Endodermal cell (in vitro differentiated cells): ENCODE measurements around the gene CEACAM18. TPM values are rescaled to one million over a fixed set of nuclear protein-coding genes. Genes with fewer than 3 reads are reported as not detected.
"Not testable (repeated sequence)": the region's sequence is repeated elsewhere in the genome, so short reads cannot be mapped to it uniquely, and the experiment has no call there.

Source experiments
- DNase-seq: peaks from one replicate; pipeline ENCODE4 v3.0.0-alpha.2; 2017
- H3K27ac ChIP-seq: 2 replicates; pipeline ENCODE4 v1.5.1; 2013; ENCODE audit warnings: mild to moderate bottlenecking, low read depth, low read length, moderate library complexity
- H3K27me3 ChIP-seq: 2 replicates; pipeline ENCODE4 v1.6.1; 2013; ENCODE audit warnings: mild to moderate bottlenecking, low read length, moderate library complexity; ENCODE audit not compliant: insufficient read depth, control insufficient read depth, poor library complexity, severe bottlenecking
- H3K36me3 ChIP-seq: 2 replicates; pipeline ENCODE4 v1.7.0; 2013; ENCODE audit warnings: mild to moderate bottlenecking, low read length, moderate library complexity; ENCODE audit not compliant: control insufficient read depth, insufficient read depth
- H3K4me1 ChIP-seq: one replicate; pipeline ENCODE4 v1.7.0; 2013; ENCODE audit warnings: low read length; ENCODE audit not compliant: control insufficient read depth, insufficient read depth
- H3K4me3 ChIP-seq: 2 replicates; pipeline ENCODE4 v1.5.1; 2013; ENCODE audit warnings: mild to moderate bottlenecking, low read length, moderate library complexity
- H3K9ac ChIP-seq: 2 replicates; pipeline ENCODE4 v1.6.1; 2013; ENCODE audit warnings: mild to moderate bottlenecking, low read length, moderate library complexity; ENCODE audit not compliant: poor library complexity, severe bottlenecking; ENCODE audit errors: extremely low read depth
- H3K9me3 ChIP-seq: 2 replicates; pipeline ENCODE4 v1.6.1; 2013; ENCODE audit warnings: mild to moderate bottlenecking, low read length, moderate library complexity; ENCODE audit not compliant: control insufficient read depth
- H3K27ac Mint-ChIP-seq: 2 replicates; pipeline ENCODE4 v1.8.0; 2020; ENCODE audit warnings: mixed read lengths
- H3K27me3 Mint-ChIP-seq: 2 replicates; pipeline ENCODE4 v1.8.0; 2021; ENCODE audit warnings: mild to moderate bottlenecking, mixed read lengths; ENCODE audit not compliant: insufficient read depth
- H3K36me3 Mint-ChIP-seq: 2 replicates; pipeline ENCODE4 v1.8.0; 2020; ENCODE audit warnings: low read depth, mixed read lengths
- H3K4me1 Mint-ChIP-seq: 2 replicates; pipeline ENCODE4 v1.8.0; 2020; ENCODE audit warnings: mixed read lengths
- H3K4me3 Mint-ChIP-seq: 2 replicates; pipeline ENCODE4 v1.8.0; 2020; ENCODE audit warnings: mild to moderate bottlenecking, moderate library complexity, mixed read lengths
- H3K9me3 Mint-ChIP-seq: 2 replicates; pipeline ENCODE4 v1.8.0; 2020; ENCODE audit warnings: mild to moderate bottlenecking, mixed read lengths
- CTCF ChIP-seq: fragments of 200-600 bp; sonication (generic); conservative IDR thresholded peaks from 2 replicates; pipeline ENCODE4 v1.5.0; 2021; ENCODE audit warnings: antibody characterized with exemption, mild to moderate bottlenecking
- WGBS, 2 experiments: methylation state at CpG; one replicate each; pipeline versions ENCODE4 v1.1.5 to v1.1.7; 2013; ENCODE audit warnings: missing lambda C conversion rate in 2 of 2, mixed read lengths in 1 of 2; ENCODE audit not compliant: insufficient coverage in 1 of 2, insufficient read length in 1 of 2; 5-methylcytosine and 5-hydroxymethylcytosine counted together
- total RNA-seq, 2 donors: library from RNA; stranded (reverse); fragmentation: NEBNext Ultra II Directional in 1 of 2; extraction: Animal tissue kit (Norgen Biotek cat#: 25700) in 1 of 2; gene quantifications; 2 replicates in 1 of 2; 3 replicates in 1 of 2; pipeline ENCODE4 v1.2.1, GENCODE V29; 2021

The CEACAM18 gene
- total RNA-seq, 2 donors from 2014 or later: not detected

- no peak for TF ChIP-seq CTCF
- H3K27ac Mint-ChIP-seq: no peak overlapping the region
- peaks cover 15% of the 10 kb centered on the region for H3K27me3 ChIP-seq
- no peaks in the 10 kb centered on the region for H3K4me1 Mint-ChIP-seq
- no peaks in the 10 kb centered on the region for H3K4me1 ChIP-seq
- H3K4me3 ChIP-seq: no peak overlapping the region
- no peaks in the 10 kb centered on the region for H3K9me3 Mint-ChIP-seq
- no peak overlapping the region for H3K27ac ChIP-seq
- H3K4me3 Mint-ChIP-seq: no peak overlapping the region
- H3K36me3 Mint-ChIP-seq: no peaks in the 10 kb centered on the region
- H3K9me3 ChIP-seq: no peaks in the 10 kb centered on the region
- H3K36me3 ChIP-seq: no peaks in the 10 kb centered on the region
- H3K9ac ChIP-seq: no peak overlapping the region
- no peak for DNase-seq
- 88% methylated on average over 2 of the region's 2 CpGs; no CpG with 5 or more reads in 1 of the 2 experiments for WGBS, 2 experiments
- H3K27me3 Mint-ChIP-seq: peaks cover 34% of the 10 kb centered on the region
These were observed 38.3 kb upstream of the CEACAM18 start for GRCh38 chr19:51440052-51440451.

GRCh38 chr19:51440846-51441409, 37.4 kb upstream of the CEACAM18 start:
- TF ChIP-seq CTCF: no peak
- no peak for DNase-seq
- H3K4me3 ChIP-seq: no peak overlapping the region
- peaks cover 11% of the 10 kb centered on the region for H3K27me3 ChIP-seq
- no peaks in the 10 kb centered on the region for H3K4me1 ChIP-seq
- Mint-ChIP-seq H3K27me3 (peaks cover 33% of the 10 kb centered on the region), H3K36me3 (no peaks in the 10 kb centered on the region), H3K4me1 (no peaks in the 10 kb centered on the region), H3K4me3 (no peak overlapping the region), H3K27ac (no peak overlapping the region), H3K9me3 (no peaks in the 10 kb centered on the region)
- no peak overlapping the region for H3K9ac ChIP-seq
- no peaks in the 10 kb centered on the region for H3K36me3 ChIP-seq
- no peak overlapping the region for H3K27ac ChIP-seq
- H3K9me3 ChIP-seq: no peaks in the 10 kb centered on the region
- WGBS, 2 experiments: 57 to 58% methylated on average over 11 of the region's 11 CpGs

- no peak overlapping the region for H3K27ac Mint-ChIP-seq
- H3K4me1 Mint-ChIP-seq: no peaks in the 10 kb centered on the region
- no peaks in the 10 kb centered on the region for H3K36me3 Mint-ChIP-seq
- Histone ChIP-seq H3K27me3 (peaks cover 3% of the 10 kb centered on the region), H3K4me3 (no peak overlapping the region), H3K27ac (no peak overlapping the region), H3K4me1 (no peaks in the 10 kb centered on the region), H3K9ac (no peak overlapping the region), H3K9me3 (no peaks in the 10 kb centered on the region), H3K36me3 (no peaks in the 10 kb centered on the region)
- no peak overlapping the region for H3K4me3 Mint-ChIP-seq
- H3K9me3 Mint-ChIP-seq: no peaks in the 10 kb centered on the region
- 81 to 82% methylated on average over 17 to 30 of the region's 31 CpGs for WGBS, 2 experiments
- TF ChIP-seq CTCF: no peak
- peaks cover 33% of the 10 kb centered on the region for H3K27me3 Mint-ChIP-seq
- DNase-seq: no peak
These were observed 36.6 kb upstream of the CEACAM18 start for GRCh38 chr19:51441410-51442390.

GRCh38 chr19:51447510-51447909, 30.8 kb upstream of the CEACAM18 start:
- not testable (repeated sequence) for H3K9ac ChIP-seq, H3K9me3 ChIP-seq, H3K36me3 ChIP-seq, DNase-seq, H3K4me1 Mint-ChIP-seq, H3K9me3 Mint-ChIP-seq, H3K27me3 ChIP-seq, H3K4me1 ChIP-seq, H3K4me3 ChIP-seq, H3K27ac ChIP-seq, H3K4me3 Mint-ChIP-seq, H3K36me3 Mint-ChIP-seq, H3K27ac Mint-ChIP-seq
- 84 to 85% methylated on average over 3 of the region's 3 CpGs for WGBS, 2 experiments
- peaks cover 48% of the 10 kb centered on the region for H3K27me3 Mint-ChIP-seq
